Astrocyte (in vitro differentiated cells and primary cell): ENCODE data around the gene ALDH1A2. TPM values are rescaled to one million over a fixed set of nuclear protein-coding genes. Genes with fewer than 3 reads are reported as not detected.
A peak's percentile ranks its signal among the peaks of the same experiment; 100 is the strongest.

Experiments used
- DNase-seq: peaks from one replicate; pipeline ENCODE4 v3.0.0-alpha.2; 2010; ENCODE audit warnings: low read depth
- FAIRE-seq: peaks from 2 replicates; lab custom pipeline; 2011; peaks lifted over from hg19 to GRCh38; lab: Jason Lieb, UNC
- H2AFZ ChIP-seq: 2 replicates; pipeline ENCODE4 v1.6.0; 2012; ENCODE audit warnings: low read depth, low read length, inconsistent platforms
- H3K27ac ChIP-seq: 2 replicates; pipeline ENCODE4 v1.5.1; 2011; ENCODE audit warnings: low read depth, low read length, inconsistent platforms
- H3K27me3 ChIP-seq: 2 replicates; pipeline ENCODE4 v1.6.0; 2011; ENCODE audit warnings: low read length, inconsistent platforms; ENCODE audit not compliant: insufficient read depth
- H3K36me3 ChIP-seq: 2 replicates; pipeline ENCODE4 v1.5.1; 2011; ENCODE audit warnings: low read length, inconsistent platforms; ENCODE audit not compliant: insufficient read depth
- H3K4me1 ChIP-seq: 2 replicates; pipeline ENCODE4 v1.5.1; 2011; ENCODE audit warnings: low read length, inconsistent platforms; ENCODE audit not compliant: insufficient read depth
- H3K4me2 ChIP-seq: 2 replicates; pipeline ENCODE4 v1.6.0; 2012; ENCODE audit warnings: low read length, inconsistent platforms
- H3K4me3 ChIP-seq: 2 replicates; pipeline ENCODE4 v1.5.1; 2011; ENCODE audit warnings: low read depth, mild to moderate bottlenecking, low read length, inconsistent platforms; ENCODE audit not compliant: insufficient read depth
- H3K79me2 ChIP-seq: 2 replicates; pipeline ENCODE4 v1.6.0; 2012; ENCODE audit warnings: mild to moderate bottlenecking, low read length, inconsistent platforms; ENCODE audit not compliant: insufficient read depth
- H3K9ac ChIP-seq: 2 replicates; pipeline ENCODE4 v1.6.0; 2012; ENCODE audit warnings: mild to moderate bottlenecking, low read length, inconsistent platforms
- H3K9me3 ChIP-seq: 2 replicates; pipeline ENCODE4 v1.5.1; 2012; ENCODE audit warnings: low read depth, mild to moderate bottlenecking, low read length, inconsistent platforms; ENCODE audit not compliant: insufficient read depth
- H4K20me1 ChIP-seq: 2 replicates; pipeline ENCODE4 v1.6.0; 2012; ENCODE audit warnings: low read length, inconsistent platforms; ENCODE audit not compliant: insufficient read depth
- H3K27ac Mint-ChIP-seq: one replicate; pipeline ENCODE4 v1.8.0; 2021; ENCODE audit warnings: mild to moderate bottlenecking, mixed read lengths; ENCODE audit not compliant: unreplicated experiment
- H3K27me3 Mint-ChIP-seq: one replicate; pipeline ENCODE4 v1.8.0; 2021; ENCODE audit warnings: low read depth, mixed read lengths; ENCODE audit not compliant: unreplicated experiment
- H3K36me3 Mint-ChIP-seq: one replicate; pipeline ENCODE4 v1.8.0; 2021; ENCODE audit warnings: low read depth, mixed read lengths; ENCODE audit not compliant: unreplicated experiment
- H3K4me1 Mint-ChIP-seq: one replicate; pipeline ENCODE4 v1.8.0; 2021; ENCODE audit warnings: low read depth, mixed read lengths; ENCODE audit not compliant: unreplicated experiment
- H3K4me3 Mint-ChIP-seq: one replicate; pipeline ENCODE4 v1.8.0; 2021; ENCODE audit warnings: mild to moderate bottlenecking, moderate library complexity, mixed read lengths; ENCODE audit not compliant: unreplicated experiment
- H3K9me3 Mint-ChIP-seq: one replicate; pipeline ENCODE4 v1.8.0; 2021; ENCODE audit warnings: mild to moderate bottlenecking, mixed read lengths; ENCODE audit not compliant: unreplicated experiment
- EZH2 ChIP-seq: IDR thresholded peaks from 2 replicates; pipeline ENCODE4 v1.6.1; 2012; ENCODE audit warnings: mild to moderate bottlenecking, low read length, inconsistent platforms; ENCODE audit not compliant: insufficient read depth
- total RNA-seq: library from RNA; stranded (reverse); gene quantifications from 2 replicates; pipeline ENCODE4 v1.2.1, GENCODE V29; 2021
- TF ChIP-seq, protein P1 (sequence below): IDR thresholded peaks from 2 replicates; pipeline ENCODE4 v1.5.1; 2011; ENCODE audit warnings: low read depth, mild to moderate bottlenecking, inconsistent platforms, low read length, moderate library complexity; ENCODE audit not compliant: insufficient read depth

ALDH1A2 gene
- total RNA-seq, 1 donor from 2014 or later, result 0.98 TPM

DNA sequence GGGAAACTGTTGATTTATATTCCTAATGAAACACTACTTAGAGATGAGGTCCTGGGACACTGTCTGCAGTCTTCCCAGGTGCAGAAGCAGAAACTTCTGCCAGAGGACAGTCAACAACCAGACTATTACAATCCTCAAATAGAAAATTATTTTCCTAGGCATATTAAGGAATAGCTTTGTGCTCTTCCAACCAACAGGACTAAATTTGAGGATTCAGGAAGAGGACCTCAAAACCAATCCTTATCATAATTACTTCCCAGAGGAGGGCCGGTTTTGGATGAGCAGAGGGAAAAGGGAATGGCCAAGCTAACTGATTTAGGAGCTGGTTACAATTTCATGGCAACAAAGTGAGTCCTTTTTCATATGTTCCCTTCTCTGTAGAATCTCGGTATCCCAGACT is 21.0 kb downstream of the ALDH1A2 start:
- H2AFZ ChIP-seq, result no peak overlapping the region
- no peaks in the 10 kb centered on the region for H3K4me1 Mint-ChIP-seq
- H3K27me3 ChIP-seq, result peaks cover 7% of the 10 kb centered on the region
- no peaks in the 10 kb centered on the region for H3K9me3 Mint-ChIP-seq
- no peak overlapping the region for H3K27ac Mint-ChIP-seq
- H3K79me2 ChIP-seq, result no peaks in the 10 kb centered on the region
- no peak overlapping the region for H3K4me3 Mint-ChIP-seq
- H3K27ac ChIP-seq, result no peak overlapping the region
- DNase-seq (no peak), FAIRE-seq (no peak)
- H3K4me3 ChIP-seq, result no peak overlapping the region
- H3K9me3 ChIP-seq, result no peaks in the 10 kb centered on the region
- H3K27me3 Mint-ChIP-seq, result peaks cover 2% of the 10 kb centered on the region
- no peaks in the 10 kb centered on the region for H3K4me1 ChIP-seq
- no peak overlapping the region for H3K9ac ChIP-seq
- no peaks in the 10 kb centered on the region for H4K20me1 ChIP-seq
- H3K36me3 ChIP-seq, result no peaks in the 10 kb centered on the region
- no peak overlapping the region for H3K4me2 ChIP-seq
- no peaks in the 10 kb centered on the region for H3K36me3 Mint-ChIP-seq
- TF ChIP-seq, protein P1, sequence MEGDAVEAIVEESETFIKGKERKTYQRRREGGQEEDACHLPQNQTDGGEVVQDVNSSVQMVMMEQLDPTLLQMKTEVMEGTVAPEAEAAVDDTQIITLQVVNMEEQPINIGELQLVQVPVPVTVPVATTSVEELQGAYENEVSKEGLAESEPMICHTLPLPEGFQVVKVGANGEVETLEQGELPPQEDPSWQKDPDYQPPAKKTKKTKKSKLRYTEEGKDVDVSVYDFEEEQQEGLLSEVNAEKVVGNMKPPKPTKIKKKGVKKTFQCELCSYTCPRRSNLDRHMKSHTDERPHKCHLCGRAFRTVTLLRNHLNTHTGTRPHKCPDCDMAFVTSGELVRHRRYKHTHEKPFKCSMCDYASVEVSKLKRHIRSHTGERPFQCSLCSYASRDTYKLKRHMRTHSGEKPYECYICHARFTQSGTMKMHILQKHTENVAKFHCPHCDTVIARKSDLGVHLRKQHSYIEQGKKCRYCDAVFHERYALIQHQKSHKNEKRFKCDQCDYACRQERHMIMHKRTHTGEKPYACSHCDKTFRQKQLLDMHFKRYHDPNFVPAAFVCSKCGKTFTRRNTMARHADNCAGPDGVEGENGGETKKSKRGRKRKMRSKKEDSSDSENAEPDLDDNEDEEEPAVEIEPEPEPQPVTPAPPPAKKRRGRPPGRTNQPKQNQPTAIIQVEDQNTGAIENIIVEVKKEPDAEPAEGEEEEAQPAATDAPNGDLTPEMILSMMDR, result no peak
- TF ChIP-seq EZH2, result no peak

DNA sequence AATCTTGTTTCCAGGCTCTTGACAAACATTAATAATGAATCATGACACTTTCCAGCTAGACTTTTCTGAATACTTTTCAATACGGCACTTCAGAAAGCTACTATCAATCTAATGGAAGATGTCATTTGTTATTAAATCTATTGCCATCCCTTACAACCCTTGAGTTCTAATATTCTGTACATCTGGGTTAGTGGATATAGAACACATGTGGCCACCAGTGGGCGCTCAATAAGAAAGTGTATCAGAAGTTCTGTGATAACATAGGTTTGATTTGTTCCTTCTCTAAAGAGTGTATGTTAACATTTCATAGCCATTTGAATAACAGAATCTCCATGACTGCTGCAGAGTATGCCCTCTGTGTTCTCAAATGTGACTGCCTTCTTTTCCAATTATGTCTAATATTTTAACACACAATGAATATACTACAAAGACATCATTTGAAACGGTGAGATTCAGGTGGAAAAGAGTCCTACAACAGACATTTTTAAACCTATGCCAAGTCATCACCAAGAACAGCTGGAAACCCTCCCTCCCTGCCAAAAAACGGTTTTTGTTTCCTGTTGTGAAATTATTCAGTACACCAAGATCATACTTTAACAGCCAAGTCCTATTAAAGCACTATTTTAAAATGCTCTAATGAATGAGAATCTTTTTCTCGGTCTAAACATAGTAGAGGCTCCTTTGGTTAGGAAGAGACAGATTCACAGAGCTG is 22.2 kb downstream of the ALDH1A2 start:
- H3K4me2 ChIP-seq, result no peak overlapping the region
- H4K20me1 ChIP-seq, result no peaks in the 10 kb centered on the region
- Mint-ChIP-seq H3K4me1 (no peaks in the 10 kb centered on the region), H3K27ac (no peak overlapping the region), H3K9me3 (no peaks in the 10 kb centered on the region), H3K27me3 (peaks cover 2% of the 10 kb centered on the region), H3K36me3 (no peaks in the 10 kb centered on the region), H3K4me3 (no peak overlapping the region)
- H3K36me3 ChIP-seq, result no peaks in the 10 kb centered on the region
- no peak overlapping the region for H3K27ac ChIP-seq
- DNase-seq (no peak), FAIRE-seq (peak; percentile 77)
- H3K27me3 ChIP-seq, result peaks cover 3% of the 10 kb centered on the region
- H3K9me3 ChIP-seq, result no peaks in the 10 kb centered on the region
- no peak overlapping the region for H3K4me3 ChIP-seq
- no peaks in the 10 kb centered on the region for H3K79me2 ChIP-seq
- no peak for TF ChIP-seq EZH2
- TF ChIP-seq, protein P1, result peak; percentile 75
- H2AFZ ChIP-seq, result no peak overlapping the region
- no peaks in the 10 kb centered on the region for H3K4me1 ChIP-seq
- no peak overlapping the region for H3K9ac ChIP-seq

DNA sequence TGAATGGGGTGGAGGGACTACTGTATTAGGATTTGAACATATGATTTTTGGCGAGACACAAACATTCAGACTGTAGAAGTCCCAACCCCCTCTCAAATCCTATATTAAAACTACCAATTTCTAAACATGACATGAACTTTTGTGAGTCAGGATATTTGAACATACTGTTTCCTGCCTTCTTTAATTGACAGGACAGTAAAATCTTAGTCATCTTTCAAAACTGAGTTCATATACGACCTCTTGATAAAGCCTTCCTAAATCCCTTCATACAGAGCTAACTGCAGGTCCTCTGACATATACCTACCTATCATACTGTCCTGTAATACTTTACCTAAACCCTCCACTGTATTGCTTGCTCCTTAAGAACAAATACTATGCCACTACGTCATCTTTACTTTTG is 23.5 kb downstream of the ALDH1A2 start:
- Histone ChIP-seq H3K27ac (no peak overlapping the region), H4K20me1 (no peaks in the 10 kb centered on the region), H3K4me2 (no peak overlapping the region), H3K4me3 (no peak overlapping the region), H3K4me1 (no peaks in the 10 kb centered on the region), H3K27me3 (peaks cover 3% of the 10 kb centered on the region), H3K36me3 (no peaks in the 10 kb centered on the region), H3K9me3 (no peaks in the 10 kb centered on the region), H3K79me2 (no peaks in the 10 kb centered on the region), H2AFZ (no peak overlapping the region), H3K9ac (no peak overlapping the region)
- DNase-seq (no peak), FAIRE-seq (no peak)
- H3K27ac Mint-ChIP-seq, result no peak overlapping the region
- H3K4me1 Mint-ChIP-seq, result no peaks in the 10 kb centered on the region
- TF ChIP-seq EZH2, result no peak
- TF ChIP-seq, protein P1, result no peak
- H3K4me3 Mint-ChIP-seq, result no peak overlapping the region
- no peaks in the 10 kb centered on the region for H3K36me3 Mint-ChIP-seq
- H3K9me3 Mint-ChIP-seq, result no peaks in the 10 kb centered on the region
- H3K27me3 Mint-ChIP-seq, result peaks cover 2% of the 10 kb centered on the region
